Measurements from ENCODE around the gene TUBB2A.
"Not testable (repeated sequence)": the region's sequence is repeated elsewhere in the genome, so short reads cannot be mapped to it uniquely, and the experiment has no call there.

GRCh38 chr6:3156184-3157130 lies 887 bp downstream of the TUBB2A start:
- not testable (repeated sequence) for TF ChIP-seq YY1 (IDR thresholded peaks at IDR 0.05; ENCODE audit: insufficient read depth, insufficient read length); ZNF274 (IDR thresholded peaks at IDR 0.05; ENCODE audit: low read depth, low read length); SUZ12 (IDR thresholded peaks at IDR 0.05; ENCODE audit: extremely low read depth, insufficient read depth, insufficient read length)

Measured in NT2/D1 (cell line).